Osteoblast (primary cell): ENCODE measurements around the gene ELMO2. TPM values are rescaled to one million over a fixed set of nuclear protein-coding genes. Genes with fewer than 3 reads are reported as not detected.

Experiments used
- DNase-seq: peaks from one replicate; pipeline ENCODE4 v3.0.0; 2011; ENCODE audit warnings: low spot score, mixed read lengths; ENCODE audit not compliant: insufficient read length; ENCODE audit errors: missing footprints
- H2AFZ ChIP-seq: 2 replicates; pipeline ENCODE4 v1.6.0; 2011; ENCODE audit warnings: mild to moderate bottlenecking, low read length
- H3K27ac ChIP-seq: 2 replicates; pipeline ENCODE4 v1.5.1; 2011; ENCODE audit warnings: mild to moderate bottlenecking, low read depth, low read length, moderate library complexity
- H3K27me3 ChIP-seq: 2 replicates; pipeline ENCODE4 v1.6.0; 2012; ENCODE audit warnings: mild to moderate bottlenecking, control low read depth, inconsistent platforms, low read length, moderate library complexity; ENCODE audit not compliant: insufficient read depth
- H3K36me3 ChIP-seq: 2 replicates; pipeline ENCODE4 v1.5.1; 2011; ENCODE audit warnings: mild to moderate bottlenecking, low read length, control low read depth, moderate library complexity; ENCODE audit not compliant: insufficient read depth
- H3K4me1 ChIP-seq: 2 replicates; pipeline ENCODE4 v1.5.1; 2011; ENCODE audit warnings: mild to moderate bottlenecking, low read length, control low read depth, moderate library complexity; ENCODE audit not compliant: insufficient read depth
- H3K4me2 ChIP-seq: 2 replicates; pipeline ENCODE4 v1.6.0; 2011; ENCODE audit warnings: mild to moderate bottlenecking, low read length; ENCODE audit not compliant: insufficient read depth
- H3K4me3 ChIP-seq: fragments of 200-600 bp; sonication (generic); 3 replicates; pipeline ENCODE4 v1.5.1; 2012; ENCODE audit warnings: mild to moderate bottlenecking, low read length, inconsistent platforms; ENCODE audit not compliant: insufficient read depth
- H3K79me2 ChIP-seq: 2 replicates; pipeline ENCODE4 v1.6.0; 2012; ENCODE audit warnings: mild to moderate bottlenecking, low read length, control low read depth, inconsistent platforms; ENCODE audit not compliant: insufficient read depth
- H3K9me3 ChIP-seq: 2 replicates; pipeline ENCODE4 v1.5.1; 2011; ENCODE audit warnings: low read depth, low read length, control low read depth
- H4K20me1 ChIP-seq: 2 replicates; pipeline ENCODE4 v1.6.0; 2012; ENCODE audit warnings: mild to moderate bottlenecking, low read length, control low read depth; ENCODE audit not compliant: insufficient read depth
- total RNA-seq: library from RNA; depleted of rRNA; stranded (reverse); fragments of >200 nt; gene quantifications from 2 replicates; pipeline ENCODE4 v1.2.3, GENCODE V29; 2012
- TF ChIP-seq, protein P1 (sequence below): IDR thresholded peaks from 2 replicates; pipeline ENCODE4 v1.5.1; 2011; ENCODE audit warnings: mild to moderate bottlenecking, low read depth, low read length, moderate library complexity; ENCODE audit errors: extremely low read depth

Gene ELMO2
- total RNA-seq, 1 donor: 46.7 TPM

DNA sequence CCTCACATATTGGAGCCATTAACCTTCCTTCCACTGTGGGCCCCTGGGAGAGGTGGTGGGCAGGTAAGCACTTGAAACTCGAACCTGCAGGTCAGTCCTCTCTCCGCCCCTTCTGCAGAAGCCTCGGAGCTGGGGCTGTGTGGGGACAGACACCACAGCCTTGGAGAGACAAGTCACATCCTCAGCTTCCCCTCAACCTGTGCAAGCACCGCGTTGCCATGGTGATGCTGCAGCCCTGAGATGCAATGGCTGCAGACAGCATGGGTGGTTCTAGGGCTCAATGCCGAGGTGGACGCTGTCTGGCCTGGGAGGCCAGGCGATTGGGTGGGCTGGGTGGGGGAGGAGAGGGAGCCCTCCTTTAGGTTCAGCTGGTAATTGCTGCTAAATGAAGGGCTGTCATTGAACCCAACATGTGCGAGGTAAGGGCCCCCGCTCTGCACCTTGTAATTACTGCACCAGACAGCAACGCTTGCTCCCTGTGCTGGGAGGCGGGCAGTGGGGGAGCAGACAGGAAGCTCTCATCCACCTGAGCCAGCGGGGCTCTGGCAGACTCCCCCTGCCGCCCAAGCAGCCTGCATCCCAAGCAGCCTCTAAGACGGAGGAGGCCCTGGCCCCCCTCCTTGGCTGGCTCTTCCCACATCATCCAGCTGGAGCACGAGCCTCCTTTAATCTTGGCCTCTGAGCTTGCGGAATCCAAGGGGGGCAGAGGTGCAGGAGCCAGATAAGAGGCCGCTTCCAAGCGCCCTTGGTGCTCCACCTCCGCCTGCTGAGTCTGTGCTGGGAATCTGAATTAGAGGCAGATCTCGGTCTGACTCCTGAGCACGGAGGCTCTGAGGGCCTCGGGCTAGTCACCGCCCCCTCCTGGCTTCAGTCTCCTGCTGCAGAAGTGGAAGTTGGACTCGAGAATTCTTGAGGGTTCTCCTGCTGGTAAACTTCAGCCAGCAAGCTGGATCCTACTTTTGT, 58.3 kb downstream of the ELMO2 start:
- Histone ChIP-seq H3K9me3 (no peaks in the 10 kb centered on the region), H3K4me1 (peaks cover 14% of the 10 kb centered on the region), H3K79me2 (no peaks in the 10 kb centered on the region), H3K4me2 (no peak overlapping the region), H3K36me3 (peaks cover 21% of the 10 kb centered on the region), H4K20me1 (no peaks in the 10 kb centered on the region), H2AFZ (no peak overlapping the region), H3K27ac (no peak overlapping the region), H3K4me3 (no peak overlapping the region), H3K27me3 (peaks cover 12% of the 10 kb centered on the region)
- TF ChIP-seq, protein P1, sequence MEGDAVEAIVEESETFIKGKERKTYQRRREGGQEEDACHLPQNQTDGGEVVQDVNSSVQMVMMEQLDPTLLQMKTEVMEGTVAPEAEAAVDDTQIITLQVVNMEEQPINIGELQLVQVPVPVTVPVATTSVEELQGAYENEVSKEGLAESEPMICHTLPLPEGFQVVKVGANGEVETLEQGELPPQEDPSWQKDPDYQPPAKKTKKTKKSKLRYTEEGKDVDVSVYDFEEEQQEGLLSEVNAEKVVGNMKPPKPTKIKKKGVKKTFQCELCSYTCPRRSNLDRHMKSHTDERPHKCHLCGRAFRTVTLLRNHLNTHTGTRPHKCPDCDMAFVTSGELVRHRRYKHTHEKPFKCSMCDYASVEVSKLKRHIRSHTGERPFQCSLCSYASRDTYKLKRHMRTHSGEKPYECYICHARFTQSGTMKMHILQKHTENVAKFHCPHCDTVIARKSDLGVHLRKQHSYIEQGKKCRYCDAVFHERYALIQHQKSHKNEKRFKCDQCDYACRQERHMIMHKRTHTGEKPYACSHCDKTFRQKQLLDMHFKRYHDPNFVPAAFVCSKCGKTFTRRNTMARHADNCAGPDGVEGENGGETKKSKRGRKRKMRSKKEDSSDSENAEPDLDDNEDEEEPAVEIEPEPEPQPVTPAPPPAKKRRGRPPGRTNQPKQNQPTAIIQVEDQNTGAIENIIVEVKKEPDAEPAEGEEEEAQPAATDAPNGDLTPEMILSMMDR: no peak
- peak; percentile 46 for DNase-seq

DNA sequence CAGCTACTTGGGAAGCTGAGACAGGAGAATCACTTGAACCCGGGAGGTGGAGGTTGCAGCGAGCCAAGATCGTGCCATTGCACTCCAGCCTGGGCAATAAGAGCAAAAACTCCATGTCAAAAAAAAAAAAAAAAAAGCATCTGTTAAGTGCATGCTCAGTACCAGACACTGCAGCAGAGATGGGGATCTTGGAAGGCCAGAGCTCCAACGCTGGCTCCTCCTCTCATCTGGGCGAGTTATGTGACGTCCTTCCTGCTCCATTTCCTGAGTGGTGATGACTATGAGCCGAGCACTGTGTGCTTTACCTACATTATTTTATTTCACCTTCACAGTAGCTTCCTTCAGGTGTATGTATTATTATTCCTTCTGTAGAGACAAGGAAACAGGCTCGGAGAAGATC, 59.6 kb downstream of the ELMO2 start:
- Histone ChIP-seq H3K36me3 (peaks cover 18% of the 10 kb centered on the region), H3K9me3 (no peaks in the 10 kb centered on the region), H3K27ac (no peak overlapping the region), H2AFZ (no peak overlapping the region), H3K4me3 (no peak overlapping the region), H3K4me1 (peaks cover 18% of the 10 kb centered on the region), H3K27me3 (peaks cover 26% of the 10 kb centered on the region), H4K20me1 (no peaks in the 10 kb centered on the region), H3K79me2 (no peaks in the 10 kb centered on the region), H3K4me2 (no peak overlapping the region)
- peak; percentile 26 for DNase-seq
- TF ChIP-seq, protein P1: no peak

DNA sequence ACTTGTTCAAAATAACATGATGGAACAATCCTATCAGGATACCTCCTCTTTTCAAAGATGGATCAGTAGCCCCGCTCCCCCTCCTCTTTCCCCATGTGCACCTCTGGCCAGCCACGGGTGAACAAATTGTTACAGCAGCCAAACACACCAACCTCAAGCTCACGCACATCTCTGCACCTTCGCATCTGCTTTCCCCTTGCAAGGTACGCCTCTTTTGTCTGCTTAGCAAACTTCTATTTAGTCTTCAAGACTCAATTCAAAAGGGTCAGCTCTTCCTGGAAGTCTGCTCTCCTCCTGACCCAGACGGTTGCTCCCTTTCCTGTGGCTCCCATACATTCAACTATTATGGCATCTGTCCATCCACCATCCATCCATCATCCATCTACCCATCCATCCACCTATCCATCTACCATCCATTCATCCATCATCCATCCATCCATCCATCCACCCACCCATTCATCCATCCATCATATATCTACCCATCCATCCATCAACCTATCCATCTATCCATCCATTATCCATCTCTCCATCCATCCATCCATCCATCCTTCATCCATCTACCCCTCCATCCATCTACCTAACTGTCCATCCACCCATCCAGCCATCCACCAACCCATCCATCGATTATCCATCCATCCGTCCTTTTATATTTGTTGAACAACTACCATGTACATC, 61.8 kb downstream of the ELMO2 start:
- no peaks in the 10 kb centered on the region for H4K20me1 ChIP-seq
- peaks cover 5% of the 10 kb centered on the region for H3K36me3 ChIP-seq
- H3K9me3 ChIP-seq: no peaks in the 10 kb centered on the region
- TF ChIP-seq, protein P1: no peak
- no peak overlapping the region for H3K4me3 ChIP-seq
- H3K4me1 ChIP-seq: peaks cover 3% of the 10 kb centered on the region
- H2AFZ ChIP-seq: no peak overlapping the region
- H3K27me3 ChIP-seq: peaks cover 36% of the 10 kb centered on the region
- H3K79me2 ChIP-seq: no peaks in the 10 kb centered on the region
- no peak overlapping the region for H3K4me2 ChIP-seq
- no peak overlapping the region for H3K27ac ChIP-seq
- DNase-seq: peak; percentile 21

DNA sequence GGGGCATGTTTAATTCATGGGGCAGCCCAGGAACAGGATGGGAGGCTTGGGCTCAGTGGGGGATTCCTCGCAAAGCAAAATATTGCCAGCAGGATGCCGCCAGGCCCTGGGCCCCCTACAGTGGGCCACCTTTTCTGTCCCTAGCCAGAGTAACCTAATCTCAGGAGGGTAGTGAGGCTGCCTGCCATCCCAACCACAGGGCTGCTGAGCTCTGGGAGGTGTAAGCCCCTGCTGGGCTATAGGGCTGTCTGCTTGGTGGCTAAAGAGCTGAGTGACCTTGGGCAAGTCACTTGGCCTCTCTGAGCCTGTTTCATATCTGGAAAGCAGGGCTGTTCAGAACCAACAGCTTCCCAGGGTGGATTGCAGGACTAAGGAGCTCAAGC, 62.4 kb downstream of the ELMO2 start:
- TF ChIP-seq, protein P1: no peak
- no peak overlapping the region for H3K27ac ChIP-seq
- peaks cover 43% of the 10 kb centered on the region for H3K27me3 ChIP-seq
- H3K36me3 ChIP-seq: no peaks in the 10 kb centered on the region
- peaks cover 3% of the 10 kb centered on the region for H3K4me1 ChIP-seq
- no peaks in the 10 kb centered on the region for H3K9me3 ChIP-seq
- H3K79me2 ChIP-seq: no peaks in the 10 kb centered on the region
- DNase-seq: peak; percentile 77
- no peak overlapping the region for H3K4me2 ChIP-seq
- no peaks in the 10 kb centered on the region for H4K20me1 ChIP-seq
- H3K4me3 ChIP-seq: no peak overlapping the region
- H2AFZ ChIP-seq: no peak overlapping the region
